GM23248 (cell line): ENCODE results near the gene OR52N2. TPM values are rescaled to one million over a fixed set of nuclear protein-coding genes. Genes with fewer than 3 reads are reported as not detected.

ENCODE experiments used
- DNase-seq: peaks from one replicate; pipeline ENCODE4 v3.0.0-alpha.2; 2015
- H2AFZ ChIP-seq: fragments of 200-600 bp; sonication (generic); 2 replicates; pipeline ENCODE4 v1.6.1; 2016; ENCODE audit warnings: antibody characterized with exemption
- H3F3A ChIP-seq: fragments of 200-600 bp; sonication (generic); 2 replicates; pipeline ENCODE4 v1.6.1; 2016; ENCODE audit warnings: mild to moderate bottlenecking, antibody characterized with exemption, mixed run types; ENCODE audit not compliant: insufficient read depth
- H3K27ac ChIP-seq: fragments of 200-600 bp; sonication (generic); 2 replicates; pipeline ENCODE4 v1.5.1; 2016; ENCODE audit warnings: mild to moderate bottlenecking
- H3K27me3 ChIP-seq: fragments of 200-600 bp; sonication (generic); replicated peaks from 2 replicates; pipeline ENCODE4 v1.6.1; 2016; ENCODE audit warnings: mild to moderate bottlenecking; ENCODE audit not compliant: insufficient read depth
- H3K36me3 ChIP-seq: fragments of 200-600 bp; sonication (generic); 2 replicates; pipeline ENCODE4 v1.6.1; 2016; ENCODE audit warnings: low read depth, mild to moderate bottlenecking
- H3K4me1 ChIP-seq: fragments of 200-600 bp; sonication (generic); 2 replicates; pipeline ENCODE4 v1.6.1; 2016; ENCODE audit warnings: mild to moderate bottlenecking; ENCODE audit not compliant: insufficient read depth
- H3K4me2 ChIP-seq: fragments of 200-600 bp; sonication (generic); one replicate; pipeline ENCODE4 v1.6.1; 2016; ENCODE audit warnings: mild to moderate bottlenecking; ENCODE audit not compliant: unreplicated experiment
- H3K4me3 ChIP-seq: fragments of 200-600 bp; sonication (generic); 2 replicates; pipeline ENCODE4 v1.5.1; 2016; ENCODE audit warnings: mild to moderate bottlenecking
- H3K79me2 ChIP-seq: fragments of 200-600 bp; sonication (generic); 2 replicates; pipeline ENCODE4 v1.6.1; 2016; ENCODE audit warnings: mild to moderate bottlenecking; ENCODE audit not compliant: insufficient read depth
- H3K9ac ChIP-seq: fragments of 200-600 bp; sonication (generic); 2 replicates; pipeline ENCODE4 v1.6.1; 2016; ENCODE audit warnings: mild to moderate bottlenecking
- H3K9me2 ChIP-seq: fragments of 200-600 bp; sonication (generic); 2 replicates; pipeline ENCODE4 v1.6.1; 2016; ENCODE audit warnings: mixed run types, mild to moderate bottlenecking, moderate library complexity; ENCODE audit not compliant: insufficient read depth
- H3K9me3 ChIP-seq: fragments of 200-600 bp; sonication (generic); one replicate; pipeline ENCODE4 v1.6.1; 2017; ENCODE audit warnings: low read depth
- H4K20me1 ChIP-seq: fragments of 200-600 bp; sonication (generic); 2 replicates; pipeline ENCODE4 v1.6.0; 2016; ENCODE audit not compliant: insufficient read depth
- EZH2 ChIP-seq: fragments of 200-600 bp; sonication (generic); IDR thresholded peaks from 2 replicates; pipeline ENCODE4 v1.6.1; 2018; ENCODE audit warnings: antibody characterized with exemption, mild to moderate bottlenecking; ENCODE audit not compliant: insufficient read depth, poor library complexity, severe bottlenecking
- EZH2phosphoT487 ChIP-seq: fragments of 200-600 bp; sonication (generic); IDR thresholded peaks from 2 replicates; pipeline ENCODE4 v1.6.1; 2018; ENCODE audit warnings: antibody characterized with exemption, moderate library complexity, mild to moderate bottlenecking, low read depth; ENCODE audit not compliant: insufficient read depth
- WGBS, 2 experiments: methylation state at CpG; one replicate each; pipeline ENCODE4 v1.1.6; 2015 to 2017; ENCODE audit warnings: low lambda C conversion rate in 2 of 2, low coverage in 1 of 2; ENCODE audit errors: missing lambda C conversion rate in 2 of 2; 5-methylcytosine and 5-hydroxymethylcytosine counted together
- in situ Hi-C: fragments of 300-500 bp; cut with MboI; formaldehyde crosslinking; loops from 2 replicates; pipeline ENCODE4 v1.15.0; 2020
- polyA plus RNA-seq: library from polyadenylated mRNA; unstranded; fragments of >200 nt; fragmentation: Nextera tagmentation; extraction: Ambion mirVana; gene quantifications from 2 replicates; pipeline ENCODE4 v1.2.1, GENCODE V29; 2016
- total RNA-seq: library from RNA; depleted of rRNA; stranded (reverse); fragments of >200 nt; shearing (Covaris generic); gene quantifications from 2 replicates; pipeline ENCODE4 v1.2.3, GENCODE V29; 2014; rRNA removed

The OR52N2 gene
- total and polyA plus RNA-seq, 2 experiments from 2014 or later, result not detected

GRCh38 chr11:5851002-5851401 lies 42.3 kb downstream of the OR52N2 start:
- H3K4me1 ChIP-seq, result no peaks in the 10 kb centered on the region
- H3K79me2 ChIP-seq, result no peaks in the 10 kb centered on the region
- no peak overlapping the region for H3K4me2 ChIP-seq
- no peak overlapping the region for H3K4me3 ChIP-seq
- WGBS, 2 experiments, result 60 to 77% methylated on average over 1 of the region's 1 CpG
- DNase-seq, result no peak
- H3K27me3 ChIP-seq, result no peaks in the 10 kb centered on the region; the same call in 1 of the 2 replicates
- H4K20me1 ChIP-seq, result no peaks in the 10 kb centered on the region
- no peak for TF ChIP-seq EZH2
- no peak for TF ChIP-seq EZH2phosphoT487
- H3K9ac ChIP-seq, result no peak overlapping the region
- no peaks in the 10 kb centered on the region for H3F3A ChIP-seq
- H3K9me2 ChIP-seq, result no peaks in the 10 kb centered on the region
- in situ Hi-C loops, result no loop called here
- no peaks in the 10 kb centered on the region for H3K9me3 ChIP-seq
- H3K36me3 ChIP-seq, result no peaks in the 10 kb centered on the region
- no peak overlapping the region for H2AFZ ChIP-seq
- no peak overlapping the region for H3K27ac ChIP-seq

DNA sequence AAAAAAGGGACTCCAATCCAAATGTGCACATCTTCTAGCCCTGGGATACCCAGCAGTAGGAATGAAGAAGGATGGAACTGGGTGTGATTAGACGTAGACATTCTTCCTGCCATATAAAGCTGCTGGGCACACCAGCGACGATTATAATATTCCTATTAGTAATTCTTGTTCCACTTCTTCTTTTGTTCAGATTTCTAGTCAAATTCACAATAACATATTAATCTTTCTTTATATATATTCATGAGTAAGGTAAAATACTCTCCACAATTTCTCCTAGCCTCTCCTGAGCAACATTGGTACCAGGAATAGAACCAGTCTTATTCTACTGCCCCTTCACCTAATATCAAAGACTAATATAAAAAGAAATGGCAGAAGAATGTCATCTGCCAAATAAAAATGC lies 48.9 kb downstream of the OR52N2 start, which contains the start of gene OR52E8:
Gene OR52E8 (minus strand): TSS at position 101 of the 400 bp plus-strand sequence. CDS start 0 bp downstream, at position 101.
- H2AFZ ChIP-seq, result no peak within 1 kb of the TSS
- H3F3A ChIP-seq, result no peaks in the 10 kb centered on the region
- H3K27ac ChIP-seq, result no peak within 1 kb of the TSS
- no peak for DNase-seq
- H3K4me3 ChIP-seq, result no peak within 1 kb of the TSS
- no peak within 1 kb of the TSS for H3K9ac ChIP-seq
- no peaks in the 10 kb centered on the region for H4K20me1 ChIP-seq
- H3K4me2 ChIP-seq, result no peak within 1 kb of the TSS
- H3K79me2 ChIP-seq, result no peaks in the 10 kb centered on the region
- no peaks in the 10 kb centered on the region for H3K9me3 ChIP-seq
- no peaks in the 10 kb centered on the region for H3K4me1 ChIP-seq
- no peaks in the 10 kb centered on the region for H3K9me2 ChIP-seq
- H3K27me3 ChIP-seq, result no peaks in the 10 kb centered on the region; the same call in none of the 2 replicates
- in situ Hi-C loops, result no loop called here
- no peak for TF ChIP-seq EZH2phosphoT487
- H3K36me3 ChIP-seq, result no peaks in the 10 kb centered on the region
- WGBS, 2 experiments, result 33 to 42% methylated on average over 3 of the region's 3 CpGs

GRCh38 chr11:5865826-5866225 lies 57.1 kb downstream of the OR52N2 start:
- H3K4me2 ChIP-seq, result no peak overlapping the region
- no peak overlapping the region for H3K27ac ChIP-seq
- no peaks in the 10 kb centered on the region for H4K20me1 ChIP-seq
- no peaks in the 10 kb centered on the region for H3K36me3 ChIP-seq
- no peak overlapping the region for H2AFZ ChIP-seq
- DNase-seq, result no peak
- H3K79me2 ChIP-seq, result no peaks in the 10 kb centered on the region
- no peaks in the 10 kb centered on the region for H3K27me3 ChIP-seq
- no peaks in the 10 kb centered on the region for H3K9me3 ChIP-seq
- in situ Hi-C loops, result no loop called here
- no peak for TF ChIP-seq EZH2
- no peak for TF ChIP-seq EZH2phosphoT487
- H3F3A ChIP-seq, result no peaks in the 10 kb centered on the region
- H3K4me3 ChIP-seq, result no peak overlapping the region
- no peaks in the 10 kb centered on the region for H3K4me1 ChIP-seq
- 33 to 38% methylated on average over 2 of the region's 2 CpGs for WGBS, 2 experiments
- no peaks in the 10 kb centered on the region for H3K9me2 ChIP-seq
- no peak overlapping the region for H3K9ac ChIP-seq

Other genes starting within 250 kb of the OR52N2 start
- gene OR52B6, start 228.0 kb upstream of the OR52N2 start, total RNA-seq, result not detected in 2 replicates
- not detected in 2 replicates for gene OR52B6, start 228.0 kb upstream of the OR52N2 start, polyA plus RNA-seq
- gene TRIM6, start 212.3 kb upstream of the OR52N2 start, total RNA-seq, result 2.3 and 3.6 TPM in 2 replicates
- gene TRIM6, start 212.3 kb upstream of the OR52N2 start, polyA plus RNA-seq, result 1.9 and 2.2 TPM in 2 replicates
- gene TRIM34, start 183.9 kb upstream of the OR52N2 start, total RNA-seq, result 5.1 and 12.1 TPM in 2 replicates
- gene TRIM34, start 183.9 kb upstream of the OR52N2 start, polyA plus RNA-seq, result 3.9 and 4.0 TPM in 2 replicates
- gene TRIM5, start 123.8 kb upstream of the OR52N2 start, total RNA-seq, result 10.7 and 11.9 TPM in 2 replicates
- 12.7 and 14.0 TPM in 2 replicates for gene TRIM5, start 123.8 kb upstream of the OR52N2 start, polyA plus RNA-seq
- 58.4 and 114 TPM in 2 replicates for gene TRIM22, start 119.1 kb upstream of the OR52N2 start, total RNA-seq
- 50.2 and 51.1 TPM in 2 replicates for gene TRIM22, start 119.1 kb upstream of the OR52N2 start, polyA plus RNA-seq
- gene OR56B1, start 72.5 kb upstream of the OR52N2 start, total RNA-seq, result not detected in 2 replicates
- gene OR56B1, start 72.5 kb upstream of the OR52N2 start, polyA plus RNA-seq, result not detected in 2 replicates
- gene OR52N4, start 54.7 kb upstream of the OR52N2 start, total RNA-seq, result 0.43 TPM in 1 of 2 replicates, not detected in the other
- gene OR52N4, start 54.7 kb upstream of the OR52N2 start, polyA plus RNA-seq, result not detected in 2 replicates
- not detected in 2 replicates for gene OR52N5, start 25.6 kb upstream of the OR52N2 start, total RNA-seq
- gene OR52N5, start 25.6 kb upstream of the OR52N2 start, polyA plus RNA-seq, result not detected in 2 replicates
- not detected in 2 replicates for gene OR52N1, start 17.7 kb upstream of the OR52N2 start, total RNA-seq
- not detected in 2 replicates for gene OR52N1, start 17.7 kb upstream of the OR52N2 start, polyA plus RNA-seq
- not detected in 2 replicates for gene OR52E6, start 33.0 kb downstream of the OR52N2 start, total RNA-seq
- gene OR52E6, start 33.0 kb downstream of the OR52N2 start, polyA plus RNA-seq, result not detected in 2 replicates
- not detected in 2 replicates for gene OR52E8, start 48.8 kb downstream of the OR52N2 start, total RNA-seq
- gene OR52E8, start 48.8 kb downstream of the OR52N2 start, polyA plus RNA-seq, result not detected in 2 replicates
- gene OR52E4, start 71.7 kb downstream of the OR52N2 start, total RNA-seq, result not detected in 2 replicates
- not detected in 2 replicates for gene OR52E4, start 71.7 kb downstream of the OR52N2 start, polyA plus RNA-seq
- gene OR52E5, start 84.3 kb downstream of the OR52N2 start, total RNA-seq, result not detected in 2 replicates
- not detected in 2 replicates for gene OR52E5, start 84.3 kb downstream of the OR52N2 start, polyA plus RNA-seq
- not detected in 2 replicates for gene OR56A3, start 133.3 kb downstream of the OR52N2 start, total RNA-seq
- not detected in 2 replicates for gene OR56A3, start 133.3 kb downstream of the OR52N2 start, polyA plus RNA-seq
- gene OR56A5, start 159.6 kb downstream of the OR52N2 start, total RNA-seq, result not detected in 2 replicates
- gene OR56A5, start 159.6 kb downstream of the OR52N2 start, polyA plus RNA-seq, result not detected in 2 replicates
- not detected in 2 replicates for gene OR52L1, start 178.1 kb downstream of the OR52N2 start, total RNA-seq
- gene OR52L1, start 178.1 kb downstream of the OR52N2 start, polyA plus RNA-seq, result not detected in 2 replicates
- not detected in 2 replicates for gene OR56A4, start 198.0 kb downstream of the OR52N2 start, total RNA-seq
- not detected in 2 replicates for gene OR56A4, start 198.0 kb downstream of the OR52N2 start, polyA plus RNA-seq
- gene OR56A1, start 221.8 kb downstream of the OR52N2 start, total RNA-seq, result not detected in 2 replicates
- not detected in 2 replicates for gene OR56A1, start 221.8 kb downstream of the OR52N2 start, polyA plus RNA-seq